ENCODE data around the gene CZIB. TPM values are rescaled to one million over a fixed set of nuclear protein-coding genes. Genes with fewer than 3 reads are reported as not detected.
"Not testable (repeated sequence)": the region's sequence is repeated elsewhere in the genome, so short reads cannot be mapped to it uniquely, and the experiment has no call there.

CZIB gene
- total RNA-seq, 4 donors from 2014 or later: 38.3 to 51.4 (median 44.9) TPM

DNA sequence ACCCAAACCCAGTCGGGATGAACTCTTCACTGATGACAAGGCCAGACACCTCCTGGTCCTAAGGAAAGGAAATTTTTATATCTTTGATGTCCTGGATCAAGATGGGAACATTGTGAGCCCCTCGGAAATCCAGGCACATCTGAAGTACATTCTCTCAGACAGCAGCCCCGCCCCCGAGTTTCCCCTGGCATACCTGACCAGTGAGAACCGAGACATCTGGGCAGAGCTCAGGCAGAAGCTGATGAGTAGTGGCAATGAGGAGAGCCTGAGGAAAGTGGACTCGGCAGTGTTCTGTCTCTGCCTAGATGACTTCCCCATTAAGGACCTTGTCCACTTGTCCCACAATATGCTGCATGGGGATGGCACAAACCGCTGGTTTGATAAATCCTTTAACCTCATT, 10.1 kb downstream of the CZIB start:
- H3K27me3 ChIP-seq: no peaks in the 10 kb centered on the region
- intact Hi-C loops (cut with DNase I; ENCODE audit: low total_unique reads) (no loop called here), in situ Hi-C loops (cut with MboI; ENCODE audit: low sequenced_read_pairs in 4 of 4) (no loop called here)
- no peaks in the 10 kb centered on the region for H3K9me3 ChIP-seq
- H3K4me3 ChIP-seq: no peak overlapping the region
- no peak for ATAC-seq
- no peaks in the 10 kb centered on the region for H3K4me1 ChIP-seq
- TF ChIP-seq CTCF (IDR thresholded peaks at IDR 0.05 in 4 of 5, conservative IDR thresholded peaks at IDR 0.05 in 1 of 5) (no peak), POLR2A (IDR thresholded peaks at IDR 0.05) (no peak)
- no peak for DNase-seq
- peaks cover 0 to 91% of the 10 kb centered on the region in 2 donors for H3K36me3 ChIP-seq
- no peak overlapping the region for H3K27ac ChIP-seq

DNA sequence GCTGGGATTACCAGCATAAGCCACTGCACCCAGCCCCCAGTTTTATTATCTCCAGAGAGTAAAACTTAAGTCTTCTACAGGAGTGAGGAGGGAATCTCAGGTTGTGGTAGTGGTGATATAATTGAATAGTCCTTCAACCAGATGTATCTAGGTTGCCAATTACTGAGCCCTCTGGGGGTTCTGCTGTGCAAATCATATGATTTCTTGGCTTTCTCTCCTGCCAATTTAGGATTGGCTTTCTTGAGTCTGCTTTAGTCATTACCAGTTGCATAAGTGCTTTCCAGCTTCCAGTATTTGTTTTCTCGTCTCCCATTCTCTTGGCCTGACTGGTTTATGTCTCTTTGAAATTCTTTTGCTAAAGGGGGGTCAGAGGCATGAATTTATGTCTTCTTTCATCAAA, 12.7 kb downstream of the CZIB start:
- H3K27me3 ChIP-seq: no peaks in the 10 kb centered on the region
- DNase-seq (no peak), ATAC-seq (no peak)
- intact Hi-C loops (cut with DNase I; ENCODE audit: low total_unique reads) (no loop called here), in situ Hi-C loops (cut with MboI; ENCODE audit: low sequenced_read_pairs in 4 of 4) (no loop called here)
- TF ChIP-seq CTCF (IDR thresholded peaks at IDR 0.05 in 4 of 5, conservative IDR thresholded peaks at IDR 0.05 in 1 of 5): no peak
- no peak for TF ChIP-seq POLR2A (IDR thresholded peaks at IDR 0.05)
- peaks cover 0 to 81% of the 10 kb centered on the region in 2 donors for H3K36me3 ChIP-seq
- H3K27ac ChIP-seq: no peak overlapping the region
- H3K9me3 ChIP-seq: no peaks in the 10 kb centered on the region
- no peaks in the 10 kb centered on the region for H3K4me1 ChIP-seq
- no peak overlapping the region for H3K4me3 ChIP-seq

DNA sequence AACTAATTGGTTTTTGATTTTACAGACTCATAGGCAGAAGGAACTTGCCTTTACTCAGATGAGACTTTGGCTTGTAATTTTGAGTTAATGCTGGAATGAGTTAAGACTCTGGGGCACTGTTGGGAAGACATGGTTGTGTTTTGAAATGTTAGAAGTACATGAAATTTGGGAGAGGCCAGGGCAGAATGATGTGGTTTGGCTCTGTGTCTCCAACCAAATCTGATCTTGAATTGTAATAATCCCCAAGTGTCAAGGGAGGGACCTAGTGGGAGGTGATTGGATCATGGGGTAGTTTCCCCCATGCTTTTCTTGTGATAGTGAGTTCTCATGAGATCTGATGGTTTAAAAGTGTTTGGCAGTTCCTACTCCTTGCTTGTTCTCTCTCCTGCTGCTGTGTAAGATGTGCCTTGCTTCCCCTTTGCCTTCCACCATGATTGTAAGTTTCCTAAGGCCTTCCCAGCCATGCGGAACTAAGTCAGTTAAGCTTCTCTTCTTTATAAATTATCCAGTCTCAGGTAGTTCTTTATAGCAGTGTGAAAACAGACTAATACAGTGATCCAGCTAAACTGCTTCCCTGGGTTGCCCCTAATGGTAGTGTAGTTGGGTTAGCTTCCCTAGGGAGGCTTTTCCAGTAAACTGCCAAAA, 13.6 kb downstream of the CZIB start:
- DNase-seq: no peak
- Histone ChIP-seq H3K9me3 (no peaks in the 10 kb centered on the region), H3K27me3 (no peaks in the 10 kb centered on the region), H3K27ac (no peak overlapping the region), H3K36me3 (peaks cover 0 to 81% of the 10 kb centered on the region in 2 donors), H3K4me3 (no peak overlapping the region), H3K4me1 (no peaks in the 10 kb centered on the region)
- intact Hi-C loops (cut with DNase I; ENCODE audit: low total_unique reads) (no loop called here), in situ Hi-C loops (cut with MboI; ENCODE audit: low sequenced_read_pairs in 4 of 4) (no loop called here)
- TF ChIP-seq CTCF (IDR thresholded peaks at IDR 0.05 in 4 of 5, conservative IDR thresholded peaks at IDR 0.05 in 1 of 5): no peak
- TF ChIP-seq POLR2A (IDR thresholded peaks at IDR 0.05): no peak
- no peak for ATAC-seq

GRCh38 chr1:53206083-53206685, 14.2 kb downstream of the CZIB start:
- H3K9me3 ChIP-seq; in situ Hi-C loops (cut with MboI; ENCODE audit: low sequenced_read_pairs in 4 of 4); H3K27ac ChIP-seq; H3K4me3 ChIP-seq; H3K27me3 ChIP-seq; DNase-seq; intact Hi-C loops (cut with DNase I; ENCODE audit: low total_unique reads); ATAC-seq; H3K4me1 ChIP-seq: not testable (repeated sequence)
- H3K36me3 ChIP-seq: peaks cover 0 to 75% of the 10 kb centered on the region in 2 donors

- peaks cover 0 to 68% of the 10 kb centered on the region in 2 donors for H3K36me3 ChIP-seq
- H3K9me3 ChIP-seq; H3K4me3 ChIP-seq; H3K27me3 ChIP-seq; intact Hi-C loops (cut with DNase I; ENCODE audit: low total_unique reads); H3K27ac ChIP-seq; H3K4me1 ChIP-seq; DNase-seq; ATAC-seq; in situ Hi-C loops (cut with MboI; ENCODE audit: low sequenced_read_pairs in 4 of 4): not testable (repeated sequence)
Measured at GRCh38 chr1:53205496-53205895, 14.9 kb downstream of the CZIB start.
